Measurements from ENCODE around the gene ZNF649.
A peak's percentile ranks its signal among the peaks of the same experiment; 100 is the strongest.

ZNF649 gene

GRCh38 chr19:51861870-51862622, 42.8 kb downstream of the ZNF649 start:
- H4K20me1 ChIP-seq = no peaks in the 10 kb centered on the region
- H3K36me3 ChIP-seq = peaks cover 90 to 100% (median 95%) of the 10 kb centered on the region in 11 experiments
- no peak overlapping the region for H3K4me2 ChIP-seq
- H3K4me3 ChIP-seq = peak overlapping the region in 7 of 10 experiments; percentile 5 to 43 (median 18); a peak in 7 of 20 replicates
- no peaks in the 10 kb centered on the region for H3K27me3 ChIP-seq
- no peak for TF ChIP-seq Cebpa-rat (IDR thresholded peaks at IDR 0.05)
- no peaks in the 10 kb centered on the region for H3K4me1 ChIP-seq
- no peak overlapping the region for H3K9ac ChIP-seq
- H3K27ac ChIP-seq = no peak overlapping the region
- peaks cover 99 to 100% (median 100%) of the 10 kb centered on the region in 11 experiments for H3K9me3 ChIP-seq (replicated peaks in 1 of 11)
